HG03108 (cell line): ENCODE results near the gene GLS.
"Not testable (repeated sequence)": the region's sequence is repeated elsewhere in the genome, so short reads cannot be mapped to it uniquely, and the experiment has no call there.

ENCODE experiments used
- ATAC-seq: cut with Tn5 transposase; IDR thresholded peaks from one replicate; pipeline ENCODE4 v1.9.1; 2021; ENCODE audit warnings: moderate library complexity; ENCODE audit not compliant: unreplicated experiment

GLS gene

DNA sequence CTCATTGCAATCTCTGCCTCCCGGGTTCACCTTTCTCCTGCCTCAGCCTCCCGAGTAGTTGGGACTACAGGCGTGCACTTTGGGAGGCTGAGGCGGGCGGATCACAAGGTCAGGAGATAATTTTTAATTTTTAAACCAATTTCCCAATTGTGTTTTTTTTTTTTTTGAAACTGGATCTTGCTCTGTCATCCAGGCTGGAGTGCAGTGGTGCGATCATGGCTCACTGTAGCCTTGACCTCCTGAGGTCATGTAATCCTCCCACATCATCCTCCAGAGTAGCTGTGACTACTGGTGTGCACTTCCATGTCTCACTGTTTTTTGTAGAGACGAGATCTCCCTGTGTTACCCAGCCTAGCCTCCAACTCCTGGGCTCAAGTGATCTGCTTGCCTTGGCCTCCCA lies 49.3 kb downstream of the GLS start:
- ATAC-seq, result no peak

DNA sequence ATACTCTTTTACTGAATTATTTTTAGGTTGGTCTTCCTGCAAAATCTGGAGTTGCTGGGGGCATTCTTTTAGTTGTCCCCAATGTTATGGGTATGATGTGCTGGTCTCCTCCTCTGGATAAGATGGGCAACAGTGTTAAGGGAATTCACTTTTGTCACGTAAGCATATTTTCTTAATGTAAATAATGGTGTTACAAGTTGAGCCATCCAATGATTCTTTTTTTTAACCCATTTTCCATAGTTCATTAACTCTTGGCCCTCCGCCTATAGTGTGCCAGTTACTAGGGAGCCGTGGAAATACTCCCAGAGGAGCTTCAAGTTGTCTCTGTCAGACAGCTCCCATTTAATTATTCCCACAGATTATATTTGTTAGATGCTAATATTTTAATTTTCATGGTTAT lies 49.8 kb downstream of the GLS start:
- no peak for ATAC-seq

GRCh38 chr2:190932514-190932913 lies 51.9 kb downstream of the GLS start:
- ATAC-seq, result no peak

- no peak for ATAC-seq
Observed at GRCh38 chr2:190933361-190933760, 52.7 kb downstream of the GLS start.

GRCh38 chr2:190935054-190935453 lies 54.4 kb downstream of the GLS start:
- ATAC-seq, result no peak

DNA sequence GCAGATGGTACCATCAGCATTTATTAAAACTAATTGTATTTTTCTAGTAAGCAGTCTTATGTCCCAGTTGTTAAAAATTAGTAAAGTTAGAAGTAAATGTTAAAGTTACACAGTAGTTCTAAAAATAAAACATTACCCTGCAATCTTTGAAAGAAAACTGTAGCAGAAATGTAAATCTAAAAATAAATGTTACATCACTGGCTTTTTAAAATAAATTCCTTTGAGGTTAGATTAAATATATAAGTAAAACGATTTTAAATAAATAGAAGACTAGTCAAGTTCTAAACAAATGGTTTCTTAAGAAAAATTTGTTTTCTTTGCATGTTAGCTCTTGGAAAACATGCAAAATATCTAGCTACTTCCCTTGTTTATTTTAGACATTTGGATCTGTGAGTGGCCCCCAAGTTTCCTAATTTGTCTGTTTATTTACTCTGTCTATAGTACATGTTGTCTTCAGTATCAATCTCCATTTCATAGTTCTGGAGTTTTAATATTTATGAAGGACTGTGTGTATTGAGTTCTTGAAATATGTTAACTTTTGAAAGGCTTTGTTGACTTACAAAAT lies 58.2 kb downstream of the GLS start:
- no peak for ATAC-seq

DNA sequence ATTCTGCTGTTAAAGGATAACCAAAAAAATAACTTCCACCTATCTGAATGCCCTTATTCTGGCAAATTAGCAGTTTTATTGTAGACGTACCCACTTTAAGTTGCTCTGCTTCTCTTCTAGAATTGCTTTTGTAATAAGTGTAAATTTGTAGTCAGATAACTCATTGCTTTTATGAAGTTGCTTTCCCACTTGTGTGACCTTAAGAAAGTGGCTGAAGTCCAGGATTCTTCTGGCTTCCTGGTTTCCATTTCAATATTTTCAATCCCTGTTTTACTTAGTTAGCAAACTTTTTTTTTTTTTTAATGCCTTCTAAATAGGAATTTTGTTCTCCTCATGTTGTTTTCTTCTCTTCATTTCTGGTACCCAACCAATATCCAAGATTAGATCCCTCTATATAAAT lies 59.8 kb downstream of the GLS start:
- ATAC-seq, result no peak

DNA sequence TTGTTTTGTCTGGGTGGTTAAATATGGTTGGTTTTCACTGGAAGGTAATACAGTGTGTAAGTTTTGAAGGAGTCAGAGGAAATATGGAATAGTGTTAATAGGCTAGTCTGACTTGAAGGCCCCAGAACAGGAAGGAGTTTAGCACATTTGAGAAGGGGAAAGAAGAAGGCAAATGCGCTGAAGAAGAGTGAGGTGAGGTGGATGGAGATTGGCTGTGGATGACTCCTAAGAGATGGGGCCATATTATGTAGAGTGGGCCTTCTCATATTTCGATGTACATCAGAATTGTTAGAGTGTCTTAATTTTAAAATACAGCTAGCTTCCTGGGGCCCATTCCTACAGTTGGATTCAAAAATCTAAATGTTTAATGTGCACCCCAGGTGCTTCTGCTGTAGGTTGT lies 61.0 kb downstream of the GLS start:
- no peak for ATAC-seq

GRCh38 chr2:190942697-190943096 lies 62.1 kb downstream of the GLS start:
- no peak for ATAC-seq

DNA sequence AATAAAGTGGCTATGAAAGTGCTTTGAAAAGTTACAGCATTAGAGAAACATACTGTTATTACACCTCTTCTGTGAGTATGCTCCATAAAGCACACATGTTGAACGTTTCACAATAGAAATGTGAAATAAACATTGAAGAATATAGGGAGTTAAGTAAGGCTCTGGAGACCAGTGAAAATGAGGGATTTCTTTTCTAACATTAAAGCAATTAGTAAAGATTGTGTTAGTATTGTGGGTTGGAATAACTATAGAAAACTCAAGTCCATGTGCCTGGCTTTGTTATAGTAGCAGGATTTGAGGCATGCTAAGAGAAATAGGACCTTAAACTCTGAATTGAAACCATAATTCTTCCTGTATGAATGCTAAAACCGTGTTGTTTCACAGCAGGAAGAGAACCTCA lies 63.1 kb downstream of the GLS start:
- no peak for ATAC-seq

- ATAC-seq, result no peak
Observed at GRCh38 chr2:190947141-190947540, 66.5 kb downstream of the GLS start.

DNA sequence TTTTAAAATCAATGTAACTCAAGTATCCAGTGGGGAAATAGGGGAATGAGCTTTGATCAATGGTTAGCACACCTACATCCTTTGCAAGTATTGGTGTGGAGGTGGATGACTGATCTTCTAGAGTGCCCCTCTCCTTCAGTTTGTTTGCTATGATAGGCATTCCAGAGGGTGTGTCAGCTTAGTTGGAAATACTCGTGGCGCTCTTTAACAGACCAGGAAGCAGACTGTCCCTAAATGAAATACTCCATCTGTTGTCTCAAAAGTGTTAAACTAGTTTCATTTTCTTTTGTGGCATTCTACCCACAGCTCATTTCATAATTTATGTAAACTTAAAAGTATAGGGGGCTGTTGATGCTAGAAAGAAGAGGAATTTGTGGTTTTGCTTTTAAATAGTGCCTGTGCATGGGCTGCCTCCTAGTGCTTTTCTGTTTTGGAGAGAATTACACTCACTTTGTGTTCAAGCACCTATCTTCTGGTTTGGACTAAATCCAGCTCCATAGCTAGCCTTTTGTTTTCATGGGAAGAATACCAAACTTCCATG lies 67.2 kb downstream of the GLS start:
- ATAC-seq, result peak; percentile 81

- no peak for ATAC-seq
Observed at GRCh38 chr2:190948671-190949070, 68.0 kb downstream of the GLS start.

DNA sequence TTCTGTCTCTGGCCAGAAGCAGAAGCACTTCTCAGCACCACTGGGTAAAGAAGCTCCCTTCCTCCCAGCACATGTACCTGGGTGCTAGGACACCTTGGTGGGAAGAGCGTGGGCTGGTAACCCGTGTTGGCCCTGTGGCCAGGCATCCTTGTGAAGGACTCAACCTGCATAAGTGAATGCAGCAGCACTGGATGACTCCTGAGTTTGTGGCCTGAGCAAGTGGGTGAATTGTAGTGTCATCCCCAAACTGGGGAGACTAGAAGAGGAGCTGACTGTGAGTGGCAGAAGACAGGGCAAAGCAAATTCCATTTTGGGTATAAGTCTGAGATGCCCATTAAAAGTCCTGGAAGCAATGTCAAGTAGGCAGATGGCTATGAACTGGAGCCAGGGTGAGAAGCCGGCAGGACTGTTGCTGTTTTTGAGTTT lies 70.0 kb downstream of the GLS start:
- ATAC-seq, result no peak

GRCh38 chr2:190953257-190953656 lies 72.6 kb downstream of the GLS start:
- ATAC-seq, result no peak

GRCh38 chr2:190959911-190960788 lies 79.5 kb downstream of the GLS start:
- no peak for ATAC-seq

DNA sequence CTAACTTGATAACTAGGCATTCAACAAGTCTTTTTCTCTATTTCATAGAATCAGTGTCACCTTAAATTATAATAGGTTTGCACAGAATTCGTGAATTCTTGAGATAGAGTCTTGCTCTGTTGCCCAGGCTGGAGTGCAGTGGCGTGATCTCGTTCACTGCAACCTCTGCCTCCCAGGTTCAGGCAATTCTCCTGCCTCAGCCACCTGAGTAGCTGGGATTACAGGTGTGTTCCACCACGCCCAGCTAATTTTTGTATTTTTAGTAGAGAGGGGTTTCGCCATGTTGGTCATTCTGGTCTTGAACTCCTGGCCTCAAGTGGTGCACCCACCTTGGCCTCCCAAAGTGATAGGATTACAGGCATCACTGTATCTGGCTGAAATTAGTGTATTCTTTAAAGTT lies 80.5 kb downstream of the GLS start:
- ATAC-seq, result not testable (repeated sequence)

DNA sequence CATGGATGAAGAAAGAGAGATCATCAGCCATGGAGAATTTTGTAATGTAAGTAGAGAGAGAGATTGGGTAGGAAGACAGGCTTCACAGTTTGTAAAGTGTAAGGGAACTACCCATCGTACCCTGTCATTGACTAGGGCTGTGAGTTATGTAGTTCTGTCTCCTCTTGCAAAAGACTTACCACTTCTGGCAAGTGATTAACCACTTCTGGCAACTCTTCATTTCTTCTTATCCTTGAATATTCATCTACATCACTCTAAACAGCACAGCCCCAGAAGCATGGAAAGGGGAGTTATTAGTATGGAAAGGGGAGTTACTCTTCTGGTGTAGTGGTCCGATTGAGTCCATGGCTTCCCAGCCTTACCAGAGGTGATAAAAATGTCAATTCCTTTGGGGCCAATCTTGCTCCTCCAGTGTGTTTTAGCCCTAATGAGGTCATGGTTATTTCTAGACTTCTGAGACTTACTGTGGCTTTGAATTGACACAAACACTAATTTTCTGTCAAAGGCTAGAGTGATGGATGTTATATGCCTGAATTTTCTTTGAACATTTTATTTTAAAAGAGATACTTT lies 81.4 kb downstream of the GLS start:
- ATAC-seq, result no peak

DNA sequence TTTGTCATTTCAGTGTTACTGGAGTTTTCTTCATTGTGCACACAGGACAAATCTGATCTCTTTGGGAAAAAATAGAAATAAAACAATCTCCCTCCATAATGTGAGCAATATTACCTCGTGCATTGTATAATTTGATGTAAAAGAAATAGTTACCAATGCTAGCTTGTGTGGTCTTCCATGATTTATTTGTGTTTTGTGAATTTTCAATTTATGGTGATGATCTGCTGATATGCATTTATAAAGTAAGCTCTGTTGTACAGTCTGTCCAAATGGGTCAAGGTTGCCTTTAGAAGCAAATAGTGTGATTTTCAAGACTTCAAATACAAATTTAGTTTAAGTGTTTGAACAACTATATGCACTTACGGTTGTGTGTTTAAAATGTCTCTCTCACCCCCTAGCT lies 82.5 kb downstream of the GLS start:
- no peak for ATAC-seq

GRCh38 chr2:190964170-190964795 lies 83.7 kb downstream of the GLS start:
- no peak for ATAC-seq

DNA sequence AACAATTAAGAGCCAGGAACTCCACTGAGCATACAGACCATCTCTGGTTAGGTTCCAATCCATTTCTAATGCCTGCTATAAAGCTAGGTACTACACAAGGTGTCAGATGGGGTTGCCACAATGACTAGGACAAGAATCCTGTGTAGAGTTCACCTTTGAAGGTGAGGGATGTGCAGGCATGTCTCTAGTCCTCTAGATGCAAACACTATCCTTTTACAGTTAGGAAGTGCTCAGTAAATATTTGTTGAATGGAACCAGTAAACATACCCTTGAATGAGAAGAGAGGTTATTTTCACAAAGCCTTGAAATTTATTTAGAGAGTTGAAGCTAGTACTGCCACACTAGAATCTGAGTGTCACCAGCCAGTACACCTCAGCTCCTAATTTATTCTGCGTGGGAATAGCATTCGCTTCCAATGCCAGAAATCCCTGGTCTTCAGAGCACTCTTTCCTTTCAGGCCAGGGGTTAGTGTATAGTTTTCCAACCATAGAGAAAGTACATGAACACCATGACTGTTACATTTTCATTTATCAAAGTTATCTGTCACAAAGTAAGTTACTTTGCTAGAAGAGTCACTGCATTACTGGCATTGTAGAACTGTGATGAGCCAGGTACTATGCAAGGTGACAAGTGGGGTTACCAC lies 85.1 kb downstream of the GLS start:
- ATAC-seq, result no peak
